Measurements from ENCODE around the gene NUP210L.
A peak's percentile ranks its signal among the peaks of the same experiment; 100 is the strongest.

GRCh38 chr1:154198756-154199562 is 44.1 kb upstream of the NUP210L start:
- TF ChIP-seq CTCF (IDR thresholded peaks at IDR 0.05) (peak in 5 of 6 experiments; percentile 44 to 56 (median 54)), POLR2A (IDR thresholded peaks at IDR 0.05) (no peak)
